Transverse colon (tissue), 4 donors: ENCODE data around the gene DLG4. TPM values are rescaled to one million over a fixed set of nuclear protein-coding genes. Genes with fewer than 3 reads are reported as not detected.
A peak's percentile ranks its signal among the peaks of the same experiment; 100 is the strongest.
"Not testable (repeated sequence)": the region's sequence is repeated elsewhere in the genome, so short reads cannot be mapped to it uniquely, and the experiment has no call there.

Experiments
- DNase-seq: peaks from one replicate; pipeline ENCODE4 v3.0.0-alpha.2; 2019
- H3K27ac ChIP-seq, 4 donors: fragments of 200-600 bp; sonication (generic); 2 replicates each; pipeline ENCODE4 v1.5.1; 2016 to 2018; ENCODE audit warnings: inconsistent platforms in 4 of 4
- H3K27me3 ChIP-seq: fragments of 200-600 bp; sonication (generic); 2 replicates; pipeline ENCODE4 v1.5.1; 2017; ENCODE audit warnings: inconsistent platforms
- H3K36me3 ChIP-seq, 4 donors: fragments of 200-600 bp; sonication (generic); 2 replicates each; pipeline ENCODE4 v1.5.1; 2017 to 2019; ENCODE audit warnings: inconsistent platforms in 4 of 4
- H3K4me1 ChIP-seq, 4 donors: fragments of 200-600 bp; sonication (generic); 2 replicates each; pipeline ENCODE4 v1.5.1; 2017 to 2020; ENCODE audit warnings: inconsistent platforms in 4 of 4
- H3K4me3 ChIP-seq, 4 donors: fragments of 200-600 bp; sonication (generic); 1 replicate in 1 of 4; 2 replicates in 3 of 4; pipeline versions ENCODE4 v1.5.1 to v1.6.1; 2017 to 2019; ENCODE audit warnings: inconsistent platforms in 4 of 4
- H3K9me3 ChIP-seq, 2 donors: fragments of 200-600 bp; sonication (generic); 2 replicates each; pipeline ENCODE4 v1.5.1; 2017 to 2019; ENCODE audit warnings: inconsistent platforms in 2 of 2
- EP300 ChIP-seq: sonication (generic); formaldehyde crosslinking; IDR thresholded peaks from one replicate; pipeline ENCODE4 v1.6.1; 2017; ENCODE audit warnings: antibody characterized with exemption, low read depth
- POLR2A ChIP-seq: fragments of 450-650 bp; IDR thresholded peaks from one replicate; pipeline ENCODE4 v1.6.1; 2016; ENCODE audit warnings: antibody characterized with exemption, mild to moderate bottlenecking, moderate library complexity
- POLR2AphosphoS5 ChIP-seq, 3 donors: sonication (generic); formaldehyde crosslinking; IDR thresholded peaks; one replicate each; pipeline ENCODE4 v1.6.1; 2016; ENCODE audit warnings: antibody characterized with exemption in 3 of 3
- WGBS, 2 donors: methylation state at CpG; one replicate each; pipeline ENCODE4 v1.1.5; 2018; ENCODE audit warnings: low coverage in 1 of 2; 5-methylcytosine and 5-hydroxymethylcytosine counted together
- in situ Hi-C, 4 donors: fragments of 200-750 bp; cut with MboI; loops; one replicate each; pipeline versions ENCODE4 v1.15.0 to v1.15.1; 2017; ENCODE audit warnings: low sequenced_read_pairs in 3 of 4, low pct_ligation_motif_present in 1 of 4, low pct_unique_long_range_greater_than_20kb in 1 of 4
- intact Hi-C: fragments of 100-400 bp; cut with DNase I; formaldehyde crosslinking; loops from one replicate; pipeline ENCODE4 v1.15.1; 2023; ENCODE audit warnings: low total_unique reads
- total RNA-seq, 4 donors: library from RNA; depleted of rRNA; stranded (reverse); fragments of >200 nt; gene quantifications; one replicate each; pipeline ENCODE4 v1.1.0, GENCODE V29; 2016
- TF ChIP-seq, protein P1 (sequence below), 5 experiments: fragments of 200-600 bp in 3 of 5; fragments of 450-650 bp in 2 of 5; sonication (generic) in 3 of 5; IDR thresholded peaks; 1 replicate in 2 of 5; 2 replicates in 3 of 5; pipeline ENCODE4 v1.5.1; 2016 to 2017; ENCODE audit warnings: antibody characterized with exemption in 5 of 5, inconsistent platforms in 3 of 5, mild to moderate bottlenecking in 2 of 5, moderate library complexity in 1 of 5

Gene DLG4
- total RNA-seq, 4 donors from 2014 or later: 2.4 to 15.7 (median 6.1) TPM

DNA sequence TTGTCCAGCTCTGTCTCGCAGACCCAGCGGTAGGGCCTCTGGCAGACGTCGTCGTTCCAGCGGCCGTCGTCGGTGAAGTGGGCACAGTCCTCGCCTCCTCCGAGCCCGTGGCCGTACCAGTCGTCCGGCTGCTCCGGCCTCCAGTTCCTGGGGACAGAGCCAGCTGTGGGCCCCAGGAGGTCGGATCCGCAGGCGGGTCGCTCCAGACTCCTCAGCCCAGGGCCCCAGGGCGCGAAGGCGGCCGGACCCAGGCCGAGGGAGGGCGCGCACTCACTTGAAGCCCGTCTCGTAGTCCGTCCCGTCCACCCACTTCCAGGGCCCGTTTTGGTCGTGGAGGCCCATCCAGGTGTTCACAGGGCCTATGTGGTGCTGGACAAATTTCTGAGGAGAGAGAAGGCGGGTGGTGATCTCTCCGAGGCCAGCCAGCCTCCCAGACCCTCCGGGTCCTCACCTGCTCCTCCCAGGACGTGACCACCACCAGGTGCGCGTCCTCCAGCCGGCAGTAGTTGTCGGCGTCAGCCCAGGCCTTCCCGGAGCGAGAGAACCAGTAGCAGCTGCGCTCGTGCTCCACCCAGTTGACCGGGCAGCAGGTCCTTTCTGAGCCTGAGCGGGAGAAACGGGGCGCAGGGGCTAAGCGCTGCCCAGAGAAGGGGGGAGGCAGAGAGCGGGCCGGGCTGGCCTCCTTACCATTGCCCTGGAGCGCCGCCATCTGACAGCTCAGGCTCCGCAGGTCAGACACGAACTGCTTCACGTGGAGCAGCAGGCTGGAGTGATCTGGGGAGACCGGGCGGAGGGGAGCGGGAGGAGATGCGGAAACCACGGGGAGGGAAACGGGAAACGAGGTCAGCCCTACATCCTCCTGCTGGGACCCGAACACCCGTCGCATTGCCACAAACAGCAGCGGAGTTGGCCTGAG lies 45.7 kb downstream of the DLG4 start:
- Histone ChIP-seq H3K4me1 (peaks cover 3 to 15% (median 14%) of the 10 kb centered on the region in 4 donors), H3K27me3 (peaks cover 16% of the 10 kb centered on the region), H3K27ac (no peak overlapping the region), H3K4me3 (no peak overlapping the region), H3K36me3 (no peaks in the 10 kb centered on the region), H3K9me3 (no peaks in the 10 kb centered on the region)
- intact Hi-C loops: loop anchor here (5.0 kb wide), 1 partner anchor 267 kb away; no protein-coding TSS in a partner anchor
- TF ChIP-seq POLR2AphosphoS5 (IDR thresholded peaks at IDR 0.05) (no peak), EP300 (no peak), POLR2A (no peak)
- TF ChIP-seq, protein P1, sequence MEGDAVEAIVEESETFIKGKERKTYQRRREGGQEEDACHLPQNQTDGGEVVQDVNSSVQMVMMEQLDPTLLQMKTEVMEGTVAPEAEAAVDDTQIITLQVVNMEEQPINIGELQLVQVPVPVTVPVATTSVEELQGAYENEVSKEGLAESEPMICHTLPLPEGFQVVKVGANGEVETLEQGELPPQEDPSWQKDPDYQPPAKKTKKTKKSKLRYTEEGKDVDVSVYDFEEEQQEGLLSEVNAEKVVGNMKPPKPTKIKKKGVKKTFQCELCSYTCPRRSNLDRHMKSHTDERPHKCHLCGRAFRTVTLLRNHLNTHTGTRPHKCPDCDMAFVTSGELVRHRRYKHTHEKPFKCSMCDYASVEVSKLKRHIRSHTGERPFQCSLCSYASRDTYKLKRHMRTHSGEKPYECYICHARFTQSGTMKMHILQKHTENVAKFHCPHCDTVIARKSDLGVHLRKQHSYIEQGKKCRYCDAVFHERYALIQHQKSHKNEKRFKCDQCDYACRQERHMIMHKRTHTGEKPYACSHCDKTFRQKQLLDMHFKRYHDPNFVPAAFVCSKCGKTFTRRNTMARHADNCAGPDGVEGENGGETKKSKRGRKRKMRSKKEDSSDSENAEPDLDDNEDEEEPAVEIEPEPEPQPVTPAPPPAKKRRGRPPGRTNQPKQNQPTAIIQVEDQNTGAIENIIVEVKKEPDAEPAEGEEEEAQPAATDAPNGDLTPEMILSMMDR (IDR thresholded peaks at IDR 0.05): no peak
- DNase-seq: peak; percentile 50
- in situ Hi-C loops: loop anchor here in 1 of 4 donors (25.0 kb wide), 1 partner anchor 262 kb away; no protein-coding TSS in a partner anchor
- WGBS, 2 donors: 72% methylated on average over 50 of the region's 69 CpGs; no CpG with 5 or more reads in 1 of the 2 donors

- intact Hi-C loops: loop anchor here (5.0 kb wide), 1 partner anchor 265 kb away; no protein-coding TSS in a partner anchor
- H3K36me3 ChIP-seq, DNase-seq, H3K9me3 ChIP-seq, H3K4me3 ChIP-seq, H3K4me1 ChIP-seq, H3K27ac ChIP-seq, H3K27me3 ChIP-seq: not testable (repeated sequence)
- in situ Hi-C loops: loop anchor here in 1 of 4 donors (25.0 kb wide), 1 partner anchor 260 kb away; no protein-coding TSS in a partner anchor
- 85 to 91% methylated on average over 6 to 18 of the region's 18 CpGs for WGBS, 2 donors
Observed at GRCh38 chr17:7172522-7173191, 47.0 kb downstream of the DLG4 start.

DNA sequence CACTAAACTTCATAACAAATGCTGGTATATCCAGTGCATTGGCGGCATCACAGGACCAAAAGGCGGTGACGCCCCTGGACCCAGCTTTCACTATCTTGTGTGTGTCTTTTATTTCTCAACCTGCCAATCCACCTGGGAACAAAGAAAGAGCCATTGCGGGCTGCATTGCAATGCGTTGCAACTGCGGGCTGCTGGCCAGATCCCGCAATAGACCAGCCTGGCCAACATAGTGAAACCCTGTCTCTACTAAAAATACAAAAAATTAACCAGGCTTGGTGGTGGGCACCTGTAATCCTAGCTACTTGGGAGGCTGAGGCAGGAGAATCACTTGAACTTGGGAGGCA lies 50.1 kb downstream of the DLG4 start:
- in situ Hi-C loops: loop anchor here in 1 of 4 donors (25.0 kb wide), 1 partner anchor 257 kb away; no protein-coding TSS in a partner anchor
- not testable (repeated sequence) for DNase-seq, H3K4me1 ChIP-seq

GRCh38 chr17:7168841-7169564 lies 50.6 kb downstream of the DLG4 start:
- H3K4me3 ChIP-seq, intact Hi-C loops, H3K27ac ChIP-seq, DNase-seq, H3K36me3 ChIP-seq, H3K9me3 ChIP-seq, H3K4me1 ChIP-seq, H3K27me3 ChIP-seq: not testable (repeated sequence)
- WGBS, 2 donors: 77 to 84% methylated on average over 6 to 10 of the region's 10 CpGs
- in situ Hi-C loops: loop anchor here in 1 of 4 donors (25.0 kb wide), 1 partner anchor 257 kb away; no protein-coding TSS in a partner anchor

More for the DNA sequence above, 50.1 kb downstream of the DLG4 start:
- H3K4me3 ChIP-seq, H3K9me3 ChIP-seq, intact Hi-C loops, H3K36me3 ChIP-seq, H3K27ac ChIP-seq, H3K27me3 ChIP-seq: not testable (repeated sequence)
- WGBS, 2 donors: 96% methylated on average over 7 of the region's 7 CpGs; no CpG with 5 or more reads in 1 of the 2 donors

GRCh38 chr17:7167832-7168231 lies 51.8 kb downstream of the DLG4 start:
- in situ Hi-C loops: loop anchor here in 1 of 4 donors (25.0 kb wide), 1 partner anchor 256 kb away; no protein-coding TSS in a partner anchor

More at GRCh38 chr17:7167832-7168231, 51.8 kb downstream of the DLG4 start:
- H3K9me3 ChIP-seq: no peaks in the 10 kb centered on the region
- TF ChIP-seq POLR2A (no peak), EP300 (no peak), POLR2AphosphoS5 (IDR thresholded peaks at IDR 0.05) (no peak)
- TF ChIP-seq, protein P1 (IDR thresholded peaks at IDR 0.05): no peak
- H3K27me3 ChIP-seq: no peaks in the 10 kb centered on the region
- no peaks in the 10 kb centered on the region for H3K4me1 ChIP-seq
- no peak overlapping the region for H3K27ac ChIP-seq
- 71 to 77% methylated on average over 4 of the region's 4 CpGs for WGBS, 2 donors
- intact Hi-C loops: no loop called here
- no peak for DNase-seq
- H3K36me3 ChIP-seq: no peaks in the 10 kb centered on the region
- H3K4me3 ChIP-seq: no peak overlapping the region
